ENCODE results near the gene GABARAPL2.

- TF ChIP-seq CTCF (IDR thresholded peaks at IDR 0.05) (no peak), EZH2 (IDR thresholded peaks at IDR 0.05; ENCODE audit: borderline replicate concordance, insufficient read depth, low read depth, low read length, poor library complexity, severe bottlenecking) (no peak)
These were observed 40.0 kb upstream of the GABARAPL2 start for GRCh38 chr16:75526032-75526790.
